Stimulated activated CD4-positive, alpha-beta T cell treated with anti-CD3 and anti-CD28 coated beads, Interleukin-1b, Interleukin-23, amount 100 ng/mL, for 48 hours (primary cell): ENCODE data around the gene RIPPLY3.

Experiments
- DNase-seq: peaks from one replicate; pipeline ENCODE4 v3.0.0-alpha.2; 2020

The RIPPLY3 gene

DNA sequence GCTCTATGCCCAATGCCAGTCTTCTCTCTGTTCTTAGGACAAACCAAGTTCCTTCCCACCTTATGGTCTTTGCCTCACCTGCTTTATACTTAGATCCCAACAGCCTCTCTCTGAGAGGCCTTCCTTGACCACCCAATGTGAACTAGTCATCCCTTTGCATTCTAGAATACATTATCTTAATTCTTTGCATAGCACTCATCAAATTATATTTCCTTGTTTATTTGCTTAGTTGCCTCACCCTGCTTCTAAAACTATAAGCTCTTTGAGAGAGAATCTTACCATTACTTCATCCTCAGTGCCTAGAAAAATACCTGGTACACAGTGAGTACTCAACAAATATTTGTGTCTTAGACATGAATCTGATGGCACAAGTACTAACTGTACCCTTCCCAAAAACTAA is 58.3 kb downstream of the RIPPLY3 start:
- no peak for DNase-seq

DNA sequence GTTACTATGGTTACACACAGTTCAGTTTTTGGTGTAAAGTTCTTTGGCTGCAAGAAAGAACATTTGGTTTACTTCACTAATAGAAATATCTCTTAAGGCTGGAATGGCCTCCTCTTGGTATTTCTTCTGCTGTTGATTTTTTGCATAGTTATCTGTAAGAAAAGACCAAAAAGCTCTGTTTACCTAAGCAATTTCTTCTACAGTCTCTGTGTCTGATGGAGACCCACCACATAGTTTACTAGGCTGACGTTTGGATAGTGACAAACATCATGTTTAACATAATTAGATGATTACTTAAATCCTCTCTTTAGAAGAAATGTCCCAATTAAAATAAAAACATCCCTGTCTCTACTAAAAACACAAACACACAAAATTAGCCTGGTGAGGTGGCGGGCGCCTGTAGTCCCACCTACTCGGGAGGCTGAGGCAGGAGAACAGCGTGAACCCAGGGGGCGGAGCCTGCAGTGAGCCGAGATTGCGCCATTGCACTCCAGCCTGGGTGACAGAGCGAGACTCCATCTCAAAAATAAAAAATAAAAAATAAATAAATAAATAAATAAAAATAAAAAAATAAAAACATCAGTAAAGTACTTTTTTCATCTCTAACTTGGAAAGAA is 59.2 kb downstream of the RIPPLY3 start:
- DNase-seq: no peak
